DND-41 (cell line): ENCODE data around the gene RNU5D-1.

ENCODE experiments used
- ATAC-seq: fragments of 200-7000 bp; cut with Tn5 transposase; 3 replicates; pipeline ENCODE4 v1.9.1; 2021; ENCODE audit warnings: low read depth; ENCODE audit not compliant: insufficient read depth
- DNase-seq: peaks from one replicate; pipeline ENCODE4 v3.0.0-alpha.2; 2020
- H2AFZ ChIP-seq: 2 replicates; pipeline ENCODE4 v1.6.0; 2012; ENCODE audit warnings: low read depth, low read length
- H3K27ac ChIP-seq: 2 replicates; pipeline ENCODE4 v1.5.1; 2012; ENCODE audit warnings: low read length, inconsistent platforms
- H3K27me3 ChIP-seq: fragments of 200-600 bp; sonication (generic); 2 replicates; pipeline ENCODE4 v1.6.0; 2012; ENCODE audit warnings: low read length, mild to moderate bottlenecking, inconsistent platforms; ENCODE audit not compliant: insufficient read depth, poor library complexity
- H3K36me3 ChIP-seq: 2 replicates; pipeline ENCODE4 v1.5.1; 2012; ENCODE audit warnings: low read length, inconsistent platforms; ENCODE audit not compliant: insufficient read depth
- H3K4me1 ChIP-seq: 2 replicates; pipeline ENCODE4 v1.5.1; 2012; ENCODE audit warnings: mild to moderate bottlenecking, low read length; ENCODE audit not compliant: insufficient read depth
- H3K4me2 ChIP-seq: 2 replicates; pipeline ENCODE4 v1.6.0; 2012; ENCODE audit warnings: mild to moderate bottlenecking, moderate library complexity, low read length, inconsistent platforms; ENCODE audit not compliant: insufficient read depth
- H3K4me3 ChIP-seq, 2 experiments: fragments of 200-600 bp in 1 of 2; shearing (Covaris generic) in 1 of 2; 2 replicates each; pipeline ENCODE4 v1.5.1; 2012 to 2016; ENCODE audit warnings: inconsistent platforms in 2 of 2, low read length in 2 of 2, mild to moderate bottlenecking in 2 of 2, low read depth in 1 of 2, moderate library complexity in 1 of 2
- H3K79me2 ChIP-seq: 2 replicates; pipeline ENCODE4 v1.6.0; 2012; ENCODE audit warnings: low read length, inconsistent platforms; ENCODE audit not compliant: insufficient read depth
- H3K9ac ChIP-seq: 2 replicates; pipeline ENCODE4 v1.6.0; 2012; ENCODE audit warnings: low read depth, mild to moderate bottlenecking, inconsistent platforms, low read length, moderate library complexity
- H3K9me3 ChIP-seq: 2 replicates; pipeline ENCODE4 v1.5.1; 2012; ENCODE audit warnings: low read length, moderate library complexity, mild to moderate bottlenecking, inconsistent platforms; ENCODE audit not compliant: insufficient read depth, severe bottlenecking
- H4K20me1 ChIP-seq: 2 replicates; pipeline ENCODE4 v1.6.0; 2012; ENCODE audit warnings: low read length; ENCODE audit not compliant: insufficient read depth
- CTCF ChIP-seq: IDR thresholded peaks from 2 replicates; pipeline ENCODE4 v1.5.1; 2012; ENCODE audit warnings: borderline replicate concordance, low read length, moderate library complexity, mild to moderate bottlenecking; ENCODE audit not compliant: poor library complexity, severe bottlenecking; ENCODE audit errors: extremely low read depth
- EZH2 ChIP-seq: IDR thresholded peaks from 3 replicates; pipeline ENCODE4 v1.6.1; 2012; ENCODE audit warnings: borderline replicate concordance, low read depth, mild to moderate bottlenecking, moderate library complexity, low read length, inconsistent platforms; ENCODE audit not compliant: severe bottlenecking

RNU5D-1 gene

GRCh38 chr1:44688760-44689446 is 42.1 kb downstream of the RNU5D-1 start:
- H3K27me3 ChIP-seq = peaks cover 7% of the 10 kb centered on the region
- TF ChIP-seq CTCF = no peak
- TF ChIP-seq EZH2 = no peak
- no peaks in the 10 kb centered on the region for H3K79me2 ChIP-seq
- no peak overlapping the region for H3K27ac ChIP-seq
- H3K36me3 ChIP-seq = no peaks in the 10 kb centered on the region
- DNase-seq (no peak), ATAC-seq (no peak)
- H4K20me1 ChIP-seq = no peaks in the 10 kb centered on the region
- no peaks in the 10 kb centered on the region for H3K9me3 ChIP-seq
- no peak overlapping the region for H2AFZ ChIP-seq
- no peak overlapping the region for H3K4me2 ChIP-seq
- H3K9ac ChIP-seq = no peak overlapping the region
- no peaks in the 10 kb centered on the region for H3K4me1 ChIP-seq
- H3K4me3 ChIP-seq = no peak overlapping the region

GRCh38 chr1:44685881-44686280 is 45.1 kb downstream of the RNU5D-1 start:
- Histone ChIP-seq H3K79me2 (no peaks in the 10 kb centered on the region), H3K27me3 (peaks cover 7% of the 10 kb centered on the region), H3K4me3 (no peak overlapping the region), H3K4me1 (no peaks in the 10 kb centered on the region), H3K9me3 (no peaks in the 10 kb centered on the region), H3K4me2 (no peak overlapping the region), H3K27ac (no peak overlapping the region), H2AFZ (no peak overlapping the region), H4K20me1 (no peaks in the 10 kb centered on the region), H3K36me3 (no peaks in the 10 kb centered on the region), H3K9ac (no peak overlapping the region)
- no peak for TF ChIP-seq CTCF
- no peak for TF ChIP-seq EZH2
- DNase-seq (no peak), ATAC-seq (no peak)

- Histone ChIP-seq H2AFZ (no peak overlapping the region), H3K36me3 (no peaks in the 10 kb centered on the region), H3K9ac (no peak overlapping the region), H3K4me3 (no peak overlapping the region), H3K79me2 (no peaks in the 10 kb centered on the region), H4K20me1 (no peaks in the 10 kb centered on the region), H3K9me3 (no peaks in the 10 kb centered on the region), H3K27ac (no peak overlapping the region), H3K4me1 (no peaks in the 10 kb centered on the region), H3K4me2 (no peak overlapping the region), H3K27me3 (peaks cover 4% of the 10 kb centered on the region)
- DNase-seq = no peak
- ATAC-seq = no peak
- no peak for TF ChIP-seq CTCF
- TF ChIP-seq EZH2 = no peak
Measured at GRCh38 chr1:44685218-44685617, 45.8 kb downstream of the RNU5D-1 start.
